Skeletal muscle cell (primary cell): ENCODE measurements around the gene PGPEP1.
A peak's percentile ranks its signal among the peaks of the same experiment; 100 is the strongest.
"Not testable (repeated sequence)": the region's sequence is repeated elsewhere in the genome, so short reads cannot be mapped to it uniquely, and the experiment has no call there.

Experiments
- DNase-seq: peaks from one replicate; pipeline ENCODE4 v3.0.0-alpha.2; 2010; ENCODE audit warnings: low read depth
- H3K4me3 ChIP-seq: 2 replicates; pipeline ENCODE4 v1.5.1; 2011; ENCODE audit warnings: low read depth, mild to moderate bottlenecking, control low read depth, low read length, moderate library complexity

The PGPEP1 gene

DNA sequence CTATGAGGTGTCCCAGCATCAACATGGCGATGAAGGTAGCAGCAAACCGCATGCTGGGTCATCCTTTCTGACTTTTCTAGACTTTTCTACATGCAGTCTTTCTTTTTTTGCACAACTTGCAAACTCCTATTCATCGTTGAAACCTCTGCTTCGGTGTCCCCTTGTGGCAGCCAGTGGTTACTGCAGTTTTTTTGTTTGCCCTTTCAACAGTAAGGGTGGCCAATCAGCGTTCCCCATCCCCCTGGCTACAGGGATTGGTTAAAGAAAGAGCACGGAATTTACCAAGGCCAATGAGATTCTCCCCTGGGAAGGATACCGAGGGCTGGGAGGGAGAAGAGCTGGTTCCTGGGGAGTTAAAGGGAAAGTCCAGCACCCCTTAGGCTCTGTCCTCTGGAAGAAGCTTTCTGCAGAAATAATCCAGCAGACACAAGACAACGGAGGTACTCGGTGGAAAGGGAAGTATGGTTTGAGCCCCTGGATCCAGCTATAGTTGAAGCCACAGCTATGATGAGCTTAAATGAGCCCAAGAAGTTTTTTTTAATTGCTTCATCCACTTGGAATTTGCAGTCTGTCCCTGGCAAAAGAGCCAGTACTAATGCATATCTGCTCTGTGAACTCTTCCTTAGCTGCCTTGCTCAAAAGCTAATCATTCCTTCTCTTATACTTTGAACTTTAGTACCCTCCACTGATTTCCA, 11.9 kb upstream of the PGPEP1 start:
- H3K4me3 ChIP-seq, result peak overlapping the region; percentile 42
- DNase-seq, result peak; percentile 93

DNA sequence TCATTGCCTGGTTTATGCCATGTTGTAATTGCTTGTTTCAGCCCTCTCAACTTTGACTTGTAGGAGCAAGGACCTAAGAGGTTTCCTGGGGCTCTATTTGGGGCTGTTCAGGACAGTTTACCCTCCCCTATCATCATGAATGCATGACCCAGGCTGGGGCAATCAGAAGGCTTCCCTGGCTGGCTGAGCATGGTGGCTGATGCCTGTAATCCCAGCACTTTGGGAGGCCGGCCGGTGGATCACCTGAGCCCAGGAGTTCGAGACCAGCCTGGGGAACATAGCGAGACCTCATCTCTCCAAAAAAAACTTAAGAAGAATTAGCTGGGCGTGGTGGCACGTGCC, 11.4 kb upstream of the PGPEP1 start:
- no peak for DNase-seq
- peak overlapping the region; percentile 42 for H3K4me3 ChIP-seq

GRCh38 chr19:18330868-18331267, 9.5 kb upstream of the PGPEP1 start:
- no peak for DNase-seq

GRCh38 chr19:18332917-18333530, 7.4 kb upstream of the PGPEP1 start:
- DNase-seq, result no peak

More at GRCh38 chr19:18330868-18331267, 9.5 kb upstream of the PGPEP1 start:
- H3K4me3 ChIP-seq, result no peak overlapping the region

GRCh38 chr19:18333680-18334079, 6.7 kb upstream of the PGPEP1 start:
- DNase-seq, result no peak
- no peak overlapping the region for H3K4me3 ChIP-seq

More at GRCh38 chr19:18332917-18333530, 7.4 kb upstream of the PGPEP1 start:
- no peak overlapping the region for H3K4me3 ChIP-seq

DNA sequence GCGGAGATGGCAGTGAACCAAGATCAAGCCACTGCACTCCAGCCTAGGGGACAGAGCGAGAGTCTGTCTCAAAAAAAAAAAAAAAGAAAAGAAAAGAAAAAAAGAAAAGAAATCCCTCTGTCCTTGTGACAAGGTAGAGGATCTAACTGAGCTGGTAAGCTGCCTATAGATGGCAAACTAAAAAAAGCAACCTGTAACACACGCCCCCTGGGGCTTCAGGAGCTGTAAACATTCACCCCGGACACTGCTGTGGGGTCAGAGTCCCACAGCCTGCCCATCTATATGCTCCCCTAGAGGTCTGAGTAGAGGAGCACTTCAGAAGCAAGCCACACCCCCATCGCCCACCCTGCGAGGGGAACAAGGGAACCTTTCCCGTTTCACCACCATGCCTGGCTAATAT, 4.3 kb upstream of the PGPEP1 start:
- no peak for DNase-seq
- H3K4me3 ChIP-seq, result no peak overlapping the region

DNA sequence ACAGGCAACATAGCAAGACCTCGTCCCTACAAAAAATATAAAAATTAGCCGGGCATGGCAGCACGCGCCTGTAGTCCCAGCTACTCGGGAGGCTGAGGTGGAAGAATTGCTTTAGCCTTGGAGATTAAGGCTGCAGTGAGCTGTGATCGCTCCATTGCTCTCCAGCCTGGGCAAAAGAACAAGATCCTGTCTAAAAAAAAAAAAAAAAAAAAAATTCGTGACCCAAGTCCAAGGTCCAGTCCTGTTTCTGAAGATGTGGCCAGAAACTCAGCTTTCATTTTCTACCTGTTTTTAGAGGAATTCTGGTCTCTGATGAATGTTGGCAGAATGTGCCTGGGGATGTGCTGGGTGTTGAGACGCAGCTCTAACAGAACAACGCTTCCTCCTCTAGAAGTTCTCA, 1.9 kb upstream of the PGPEP1 start:
- H3K4me3 ChIP-seq, result no peak overlapping the region
- no peak for DNase-seq

- no peak overlapping the region for H3K4me3 ChIP-seq
- no peak for DNase-seq
Observed at GRCh38 chr19:18339723-18340122, 675 bp upstream of the PGPEP1 start.

DNA sequence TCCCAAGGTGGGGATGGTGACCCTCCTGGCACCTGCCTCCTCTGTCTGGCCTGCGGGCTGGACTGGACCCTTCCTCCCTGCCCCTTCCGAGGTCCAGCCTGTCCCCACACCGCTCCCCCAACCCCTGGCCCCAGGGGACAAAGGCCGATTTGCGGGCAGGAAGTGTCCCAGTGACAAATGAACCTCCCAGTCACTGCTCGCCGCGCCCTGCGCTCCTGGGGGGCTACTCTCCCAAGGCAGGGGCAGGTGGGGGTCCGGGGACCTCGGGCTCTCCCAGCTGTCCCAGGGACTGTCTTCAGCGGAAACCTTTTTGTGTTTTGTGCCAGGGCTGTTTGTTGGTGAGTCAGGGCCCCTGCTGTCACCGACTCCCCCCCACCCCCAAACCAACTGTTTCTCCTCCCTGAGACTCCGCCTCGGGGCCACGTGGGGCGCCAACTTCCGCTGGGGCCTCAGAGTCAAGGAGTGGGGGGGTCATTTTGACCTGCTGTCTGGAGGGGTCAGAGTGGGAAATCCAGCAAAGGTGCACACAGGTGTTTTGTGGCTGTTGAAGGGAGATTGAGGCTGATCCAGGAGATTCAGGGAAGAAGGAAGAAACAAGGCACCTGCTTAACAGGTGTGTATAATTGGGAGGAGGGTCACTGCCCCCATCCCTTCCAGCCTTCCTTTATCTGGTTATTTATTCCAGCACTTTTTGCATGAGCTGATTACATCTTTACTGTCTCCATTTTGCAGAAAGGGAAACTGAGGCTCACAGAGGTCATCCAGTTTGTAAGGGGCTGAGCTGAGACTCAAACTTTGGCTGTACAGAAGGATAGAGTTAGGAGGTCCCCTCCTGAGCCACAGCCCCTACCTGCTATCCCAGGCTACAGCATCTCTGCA, 831 bp downstream of the PGPEP1 start:
- DNase-seq, result no peak
- H3K4me3 ChIP-seq, result peak overlapping the region; percentile 73

GRCh38 chr19:18342090-18342632, 1.8 kb downstream of the PGPEP1 start:
- H3K4me3 ChIP-seq, result no peak overlapping the region
- no peak for DNase-seq

- DNase-seq, result no peak
- no peak overlapping the region for H3K4me3 ChIP-seq
Observed at GRCh38 chr19:18344582-18344950, 4.2 kb downstream of the PGPEP1 start.

DNA sequence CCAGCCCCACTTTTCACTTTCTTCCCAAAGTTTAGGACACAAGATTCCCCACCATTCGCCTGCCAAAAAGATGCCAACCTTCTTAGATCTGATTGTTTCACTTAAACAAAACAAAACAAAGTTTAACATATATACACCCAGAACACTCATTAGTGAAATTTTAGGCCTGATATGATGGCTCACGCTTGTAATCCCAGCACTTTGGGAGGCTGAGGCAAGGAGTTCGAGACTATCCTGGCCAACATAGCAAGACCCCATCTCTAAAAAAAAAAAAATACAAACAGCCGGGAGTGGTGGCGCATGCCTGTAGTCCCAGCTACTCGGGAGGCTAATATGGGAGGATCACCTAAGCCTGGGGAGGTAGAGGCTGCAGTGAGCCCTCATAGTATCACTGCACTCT, 4.9 kb downstream of the PGPEP1 start:
- no peak overlapping the region for H3K4me3 ChIP-seq

DNA sequence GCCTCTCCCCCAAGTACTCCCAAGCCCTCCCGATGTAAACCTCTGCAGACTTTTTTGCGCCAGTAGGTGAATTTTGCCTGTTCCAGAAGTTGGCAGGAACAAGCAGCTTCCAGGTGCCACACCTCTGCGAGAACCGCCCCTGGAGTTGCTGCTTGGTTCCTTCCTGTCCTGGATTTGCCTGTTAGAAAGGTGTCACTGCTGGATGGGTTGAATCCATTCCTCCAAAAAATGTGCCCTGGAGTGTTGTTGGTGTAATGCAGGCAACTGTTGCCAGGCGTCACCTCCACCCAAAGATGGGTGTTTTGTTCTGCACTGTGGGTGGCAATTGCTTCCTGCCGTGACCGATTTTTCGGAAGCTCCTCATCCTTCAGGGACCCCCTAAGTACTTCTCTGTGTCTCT, 5.7 kb downstream of the PGPEP1 start:
- no peak overlapping the region for H3K4me3 ChIP-seq
- no peak for DNase-seq

More for the DNA sequence above, 4.9 kb downstream of the PGPEP1 start:
- no peak for DNase-seq

DNA sequence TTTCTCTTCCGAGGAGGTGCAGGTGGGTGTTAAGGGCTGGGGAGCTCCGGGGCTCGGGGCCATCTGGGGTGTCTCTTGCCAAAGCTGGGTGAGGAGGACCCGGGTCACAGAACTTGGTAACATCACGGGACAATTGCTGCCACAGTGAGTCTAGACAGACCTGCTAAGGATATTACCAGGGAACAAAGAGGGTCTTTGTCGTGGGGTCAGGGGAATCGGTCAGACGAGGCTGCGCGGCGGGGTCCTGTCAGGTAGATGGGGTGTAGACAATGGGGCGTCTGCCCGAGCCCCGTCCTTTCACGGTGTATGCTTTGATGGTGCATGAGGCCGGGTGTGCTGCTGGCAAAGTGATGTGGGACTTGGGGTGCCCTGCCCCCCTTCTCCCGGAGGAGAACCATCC, 7.8 kb downstream of the PGPEP1 start:
- H3K4me3 ChIP-seq, result no peak overlapping the region

GRCh38 chr19:18348818-18349339, 8.5 kb downstream of the PGPEP1 start:
- DNase-seq, H3K4me3 ChIP-seq: not testable (repeated sequence)

More for the DNA sequence above, 7.8 kb downstream of the PGPEP1 start:
- DNase-seq, result no peak

DNA sequence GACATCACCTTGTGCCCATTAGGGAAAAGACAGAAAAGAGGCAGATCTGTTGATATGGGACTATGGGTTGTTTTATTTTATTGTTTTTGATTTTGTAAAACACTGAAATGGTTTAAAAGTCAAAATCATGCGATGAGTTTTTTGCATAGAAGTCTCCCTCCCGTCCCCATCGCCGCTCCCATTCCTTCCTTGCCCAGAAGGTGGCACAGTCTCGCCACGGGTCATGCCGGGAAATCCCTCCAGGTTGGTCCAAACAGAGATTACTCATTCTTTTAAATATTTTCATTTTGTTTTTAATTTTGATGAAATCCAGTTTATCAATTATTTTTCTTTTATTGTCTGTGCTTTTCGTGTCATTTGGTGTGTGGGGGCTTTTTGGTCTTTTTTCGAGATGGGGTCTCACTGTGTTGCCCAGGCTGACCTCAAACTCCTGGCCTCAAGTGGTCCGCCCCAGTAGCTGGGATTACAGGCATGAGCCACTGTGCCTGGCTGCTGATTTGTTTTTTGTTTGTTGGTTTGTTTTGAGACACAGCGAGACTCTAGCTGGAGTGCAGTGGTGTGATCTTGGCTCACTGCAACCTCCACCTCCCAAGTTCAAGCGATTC, 9.2 kb downstream of the PGPEP1 start:
- no peak for DNase-seq
- H3K4me3 ChIP-seq, result no peak overlapping the region

DNA sequence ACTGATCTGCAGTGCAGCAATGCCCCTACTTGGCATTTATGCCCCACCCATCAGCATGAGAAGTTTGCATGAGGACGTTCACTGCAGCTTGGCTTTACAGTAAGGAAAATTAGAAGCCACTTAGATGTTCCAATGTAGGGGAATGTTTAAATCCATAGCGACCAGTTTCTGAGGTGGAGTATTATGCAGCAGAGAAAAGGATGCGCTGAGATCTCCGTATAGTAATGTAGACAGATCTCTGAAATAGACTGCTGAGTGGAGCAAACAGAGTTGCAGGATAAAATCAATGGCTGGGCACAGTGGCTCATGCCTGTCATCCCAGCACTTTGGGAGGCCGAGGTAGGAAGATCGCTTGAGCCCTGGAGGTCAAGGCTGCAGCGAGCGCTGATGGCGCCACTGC, 10.1 kb downstream of the PGPEP1 start:
- DNase-seq, result no peak
- H3K4me3 ChIP-seq, result no peak overlapping the region

DNA sequence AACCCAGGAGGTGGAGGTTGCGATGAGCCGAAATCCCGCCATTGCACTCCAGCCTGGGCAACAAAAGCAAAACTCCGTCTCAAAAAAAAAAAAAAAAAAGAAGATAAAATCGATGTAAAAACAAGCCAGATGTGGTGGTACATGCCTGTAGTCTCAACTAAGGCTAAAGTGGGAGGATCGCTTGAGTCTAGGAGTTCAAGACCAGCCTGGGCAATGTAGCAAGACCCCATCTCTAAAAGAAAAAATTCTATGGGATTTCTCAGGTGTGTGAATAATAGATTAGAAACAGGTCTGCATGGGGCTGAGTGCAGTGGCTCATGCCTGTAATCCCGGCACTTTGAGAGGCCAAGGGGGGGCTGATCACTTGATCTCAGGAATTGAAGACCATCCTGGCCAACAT, 11.1 kb downstream of the PGPEP1 start:
- H3K4me3 ChIP-seq, result no peak overlapping the region
- no peak for DNase-seq

DNA sequence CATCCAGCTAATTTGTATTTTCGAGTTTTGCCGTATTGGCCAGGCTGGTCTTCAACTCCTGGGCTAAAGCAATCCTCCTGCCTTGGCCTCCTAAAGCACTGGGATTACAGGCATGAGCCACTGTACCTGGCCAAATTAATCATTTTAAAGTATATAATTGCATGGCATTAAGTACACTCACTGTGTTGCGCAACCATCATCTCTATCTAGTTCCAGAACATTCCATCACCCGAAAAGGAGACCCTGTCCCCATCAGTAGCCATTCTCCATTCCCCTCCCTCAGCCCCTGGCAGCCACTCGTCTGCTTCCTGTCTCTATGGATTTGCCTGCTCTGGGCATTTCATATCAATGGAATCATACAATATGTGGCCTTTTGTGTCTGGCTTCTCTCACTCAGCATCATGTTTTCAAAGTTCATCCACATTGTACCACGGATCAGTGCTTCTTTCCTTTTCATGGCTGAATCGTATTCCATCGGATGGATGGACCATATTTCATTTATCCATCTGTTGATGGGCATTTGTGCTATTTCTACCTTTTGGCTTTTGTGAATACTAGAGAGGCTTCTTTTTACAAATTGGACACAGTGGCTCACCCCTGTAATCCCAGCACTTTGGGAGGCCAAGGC, 13.1 kb downstream of the PGPEP1 start:
- H3K4me3 ChIP-seq, result no peak overlapping the region

More for the DNA sequence above, 13.1 kb downstream of the PGPEP1 start:
- no peak for DNase-seq
